ENCODE data around the gene NFATC2. TPM values are rescaled to one million over a fixed set of nuclear protein-coding genes. Genes with fewer than 3 reads are reported as not detected.

NFATC2 gene
- total RNA-seq, 1 experiment from 2014 or later, result 5.0 TPM

- Histone ChIP-seq H3K4me1 (ENCODE audit: control insufficient read depth in 1 of 2, insufficient read depth in 2 of 2, low read length in 2 of 2) (peaks cover 17 to 49% of the 10 kb centered on the region in 2 experiments), H3K79me2 (ENCODE audit: insufficient read depth, low read length) (no peaks in the 10 kb centered on the region), H2AFZ (ENCODE audit: low read depth, low read length, poor library complexity, severe bottlenecking) (no peak overlapping the region), H3K4me2 (ENCODE audit: low read length) (no peak overlapping the region), H3K36me3 (ENCODE audit: control insufficient read depth in 1 of 2, insufficient read depth in 2 of 2, low read length in 2 of 2) (no peaks in the 10 kb centered on the region), H3K9me2 (ENCODE audit: insufficient read depth) (no peaks in the 10 kb centered on the region), H3K27ac (ENCODE audit: low read depth, low read length) (no peak overlapping the region), H3K27me3 (ENCODE audit: insufficient read depth, low read length) (no peaks in the 10 kb centered on the region), H4K20me1 (ENCODE audit: insufficient read depth) (no peaks in the 10 kb centered on the region), H3K9ac (ENCODE audit: low read length) (no peak overlapping the region), H3K4me3 (replicated peaks in 1 of 2; ENCODE audit: low read depth in 1 of 2, low read length in 2 of 2) (no peak overlapping the region), H3K9me3 (ENCODE audit: control insufficient read depth in 1 of 2, insufficient read depth in 1 of 2, low read depth in 1 of 2, low read length in 2 of 2) (no peaks in the 10 kb centered on the region)
- BruUV-seq (replicated peaks), result no TSS peak
- intact Hi-C loops (cut with micrococcal nuclease), result loop anchor here (5.0 kb wide), 1 partner anchor 130 kb away; no protein-coding TSS in a partner anchor
- no peak for DNase-seq (ENCODE audit: low read depth, low spot score)
- TF ChIP-seq CEBPB (IDR thresholded peaks at IDR 0.05; ENCODE audit: low read depth) (no peak), CTCF (IDR thresholded peaks at IDR 0.05 in 2 of 3, conservative IDR thresholded peaks at IDR 0.05 in 1 of 3; ENCODE audit: borderline replicate concordance in 1 of 3, insufficient read depth in 1 of 3, low read depth in 2 of 3, low read length in 2 of 3) (no peak), JUND (IDR thresholded peaks at IDR 0.05) (no peak), CBX3 (IDR thresholded peaks at IDR 0.05; ENCODE audit: low read depth) (no peak), POLR2AphosphoS5 (IDR thresholded peaks at IDR 0.05; ENCODE audit: low read depth, low read length) (no peak), SIN3A (IDR thresholded peaks at IDR 0.05; ENCODE audit: low read depth) (no peak), FOSL1 (IDR thresholded peaks at IDR 0.05; ENCODE audit: low read depth) (no peak)
- ChIA-PET POLR2A (no interaction called here), RAD21 (ENCODE audit: low non-redundant PET in 1 of 2, low total read pairs in 2 of 2, uncharacterized antibody in 2 of 2, unreplicated experiment in 2 of 2) (no interaction called here), CTCF (interaction anchor here (1.4 to 1.8 kb wide), 2 partner anchors 10 to 600 kb away, joined by 3 to 7 read pairs; no protein-coding TSS in a partner anchor)
- no peak for ATAC-seq
These were observed 44.6 kb upstream of the NFATC2 start for GRCh38 chr20:51587145-51587544.

GRCh38 chr20:51586005-51586440 is 43.5 kb upstream of the NFATC2 start:
- no peaks in the 10 kb centered on the region for H3K79me2 ChIP-seq (ENCODE audit: insufficient read depth, low read length)
- intact Hi-C loops (cut with micrococcal nuclease), result loop anchor here (5.0 kb wide), 1 partner anchor 129 kb away; no protein-coding TSS in a partner anchor
- DNase-seq (ENCODE audit: low read depth, low spot score) (peak; percentile 63), ATAC-seq (peak; percentile 81)
- no peak overlapping the region for H3K27ac ChIP-seq (ENCODE audit: low read depth, low read length)
- ChIA-PET POLR2A (no interaction called here), RAD21 (ENCODE audit: low non-redundant PET in 1 of 2, low total read pairs in 2 of 2, uncharacterized antibody in 2 of 2, unreplicated experiment in 2 of 2) (no interaction called here), CTCF (interaction anchor here (1.4 to 1.8 kb wide), 3 partner anchors 9 to 598 kb away, joined by 3 to 7 read pairs (median 6); no protein-coding TSS in a partner anchor)
- no TSS peak for BruUV-seq (replicated peaks)
- no peaks in the 10 kb centered on the region for H3K27me3 ChIP-seq (ENCODE audit: insufficient read depth, low read length)
- no peaks in the 10 kb centered on the region for H3K9me3 ChIP-seq (ENCODE audit: control insufficient read depth in 1 of 2, insufficient read depth in 1 of 2, low read depth in 1 of 2, low read length in 2 of 2)
- no peak overlapping the region for H3K4me3 ChIP-seq (replicated peaks in 1 of 2; ENCODE audit: low read depth in 1 of 2, low read length in 2 of 2)
- no peak overlapping the region for H2AFZ ChIP-seq (ENCODE audit: low read depth, low read length, poor library complexity, severe bottlenecking)
- H3K9me2 ChIP-seq (ENCODE audit: insufficient read depth), result no peaks in the 10 kb centered on the region
- no peaks in the 10 kb centered on the region for H3K36me3 ChIP-seq (ENCODE audit: control insufficient read depth in 1 of 2, insufficient read depth in 2 of 2, low read length in 2 of 2)
- H4K20me1 ChIP-seq (ENCODE audit: insufficient read depth), result no peaks in the 10 kb centered on the region
- peaks cover 17 to 49% of the 10 kb centered on the region in 2 experiments for H3K4me1 ChIP-seq (ENCODE audit: control insufficient read depth in 1 of 2, insufficient read depth in 2 of 2, low read length in 2 of 2)
- peak overlapping the region; percentile 50 for H3K4me2 ChIP-seq (ENCODE audit: low read length)
- H3K9ac ChIP-seq (ENCODE audit: low read length), result peak overlapping the region; percentile 2; the same call in 1 of the 2 replicates
- TF ChIP-seq ZNF274 (IDR thresholded peaks at IDR 0.05; ENCODE audit: low read depth, low read length), result no peak
- TF ChIP-seq REST (IDR thresholded peaks at IDR 0.05; ENCODE audit: low read depth), result no peak
- peak; percentile 58 for TF ChIP-seq FOSL1 (IDR thresholded peaks at IDR 0.05; ENCODE audit: low read depth)
- no peak for TF ChIP-seq CTCF (IDR thresholded peaks at IDR 0.05 in 2 of 3, conservative IDR thresholded peaks at IDR 0.05 in 1 of 3; ENCODE audit: borderline replicate concordance in 1 of 3, insufficient read depth in 1 of 3, low read depth in 2 of 3, low read length in 2 of 3)
- peak; percentile 58 for TF ChIP-seq JUND (IDR thresholded peaks at IDR 0.05)
- TF ChIP-seq TCF7L2 (IDR thresholded peaks at IDR 0.05; ENCODE audit: borderline replicate concordance, extremely low read depth, insufficient read depth, insufficient read length), result no peak
- no peak for TF ChIP-seq ATF3 (IDR thresholded peaks at IDR 0.05)

All from HCT116 (cell line).